Stomach (tissue), 9 donors: ENCODE measurements around the gene ATP9B. TPM values are rescaled to one million over a fixed set of nuclear protein-coding genes. Genes with fewer than 3 reads are reported as not detected.

ENCODE experiments used
- DNase-seq, 2 donors: peaks; one replicate each; pipeline versions ENCODE4 v3.0.0 to v3.0.0-alpha.2; 2013 to 2019
- H3K27ac ChIP-seq, 5 donors: fragments of 200-600 bp in 4 of 5; sonication (generic) in 4 of 5; one replicate each; pipeline ENCODE4 v1.5.1; 2013 to 2019; ENCODE audit warnings: mild to moderate bottlenecking in 1 of 5, moderate library complexity in 1 of 5
- H3K27me3 ChIP-seq, 3 donors: fragments of 200-600 bp; sonication (generic); one replicate each; pipeline ENCODE4 v1.5.1; 2017 to 2019; ENCODE audit warnings: mixed run types in 1 of 3
- H3K36me3 ChIP-seq, 4 donors: fragments of 200-600 bp; sonication (generic); 1 replicate in 3 of 4; 2 replicates in 1 of 4; pipeline ENCODE4 v1.5.1; 2016 to 2019
- H3K4me1 ChIP-seq, 4 donors: fragments of 200-600 bp; sonication (generic); one replicate each; pipeline ENCODE4 v1.5.1; 2016 to 2019
- H3K4me3 ChIP-seq, 4 donors: fragments of 200-600 bp; sonication (generic) in 3 of 4; one replicate each; pipeline ENCODE4 v1.5.1; 2016 to 2019; ENCODE audit warnings: mild to moderate bottlenecking in 1 of 4
- H3K9me3 ChIP-seq, 4 donors: fragments of 200-600 bp; sonication (generic); one replicate each; pipeline ENCODE4 v1.5.1; 2016 to 2019
- EP300 ChIP-seq: sonication (generic); formaldehyde crosslinking; IDR thresholded peaks from one replicate; pipeline ENCODE4 v1.6.1; 2017; ENCODE audit warnings: antibody characterized with exemption
- POLR2A ChIP-seq, 4 donors: fragments of 450-650 bp; IDR thresholded peaks; one replicate each; pipeline ENCODE4 v1.6.1; 2016; ENCODE audit warnings: antibody characterized with exemption in 4 of 4, control low read depth in 2 of 4, mild to moderate bottlenecking in 1 of 4, moderate library complexity in 1 of 4
- POLR2AphosphoS5 ChIP-seq, 3 donors: sonication (generic); formaldehyde crosslinking; IDR thresholded peaks; one replicate each; pipeline ENCODE4 v1.6.1; 2016; ENCODE audit warnings: antibody characterized with exemption in 3 of 3
- WGBS, 5 donors: extraction: QIAGEN DNeasy Blood & Tissue Kit in 3 of 5; methylation state at CpG; one replicate each; pipeline versions ENCODE4 v1.1.5 to v1.1.7; 2013 to 2018; 5-methylcytosine and 5-hydroxymethylcytosine counted together
- intact Hi-C: fragments of 100-400 bp; cut with DNase I; formaldehyde crosslinking; loops from one replicate; pipeline ENCODE4 v1.15.1; 2023; ENCODE audit warnings: low total_unique reads
- polyA plus RNA-seq, 3 donors: library from polyadenylated mRNA; stranded (reverse); fragments of 200-250 nt; gene quantifications; one replicate each; pipeline ENCODE4 v1.2.3, GENCODE V29; 2013
- total RNA-seq, 5 donors: library from RNA; depleted of rRNA; stranded (reverse); fragments of >200 nt; gene quantifications; one replicate each; pipeline versions ENCODE4 v1.1.0 to v1.2.3, GENCODE V29; 2014 to 2016
- TF ChIP-seq, protein P1 (sequence below), 7 experiments: fragments of 450-650 bp in 4 of 7; fragments of 200-600 bp in 3 of 7; sonication (generic) in 3 of 7; IDR thresholded peaks; one replicate each; pipeline ENCODE4 v1.5.1; 2016 to 2019; ENCODE audit warnings: antibody characterized with exemption in 7 of 7, control low read depth in 2 of 7, mild to moderate bottlenecking in 1 of 7
- donor health status: healthy with polysubstance abuse.
- donor health status: Bipolar disorder and iron deficiency.
- donor health status: healthy.

ATP9B gene
- total and polyA plus RNA-seq, 8 donors, result 10.6 to 128 (median 34.9) TPM

DNA sequence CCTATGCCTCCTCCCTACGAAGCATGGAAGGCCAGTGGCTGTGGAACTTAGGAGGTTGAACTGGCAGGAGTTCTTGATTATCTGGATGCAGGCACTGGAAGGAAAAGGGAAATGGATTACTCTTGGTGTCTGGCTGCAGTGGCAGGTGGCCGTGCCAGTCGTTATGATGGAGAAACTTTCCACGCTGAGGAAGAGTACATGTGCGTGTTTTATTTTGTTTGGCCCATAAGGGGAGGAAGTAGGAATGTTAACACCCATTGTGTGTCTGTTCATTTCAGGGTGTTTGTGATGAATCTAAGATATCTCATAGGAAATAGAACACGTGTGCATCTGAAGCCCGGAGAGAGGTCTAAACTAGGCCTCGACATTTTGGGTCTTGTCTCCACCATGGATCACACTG, 203.7 kb downstream of the ATP9B start:
- H3K4me3 ChIP-seq, result no peak overlapping the region
- intact Hi-C loops, result no loop called here
- no peak overlapping the region for H3K27ac ChIP-seq
- no peak for DNase-seq
- peaks cover 0 to 3% (median 0%) of the 10 kb centered on the region in 4 donors for H3K4me1 ChIP-seq
- H3K36me3 ChIP-seq, result peaks cover 6 to 44% (median 29%) of the 10 kb centered on the region in 4 donors
- no peaks in the 10 kb centered on the region for H3K9me3 ChIP-seq
- no peaks in the 10 kb centered on the region for H3K27me3 ChIP-seq
- TF ChIP-seq EP300 (no peak), POLR2AphosphoS5 (IDR thresholded peaks at IDR 0.05) (no peak), POLR2A (IDR thresholded peaks at IDR 0.05) (no peak)
- TF ChIP-seq, protein P1, sequence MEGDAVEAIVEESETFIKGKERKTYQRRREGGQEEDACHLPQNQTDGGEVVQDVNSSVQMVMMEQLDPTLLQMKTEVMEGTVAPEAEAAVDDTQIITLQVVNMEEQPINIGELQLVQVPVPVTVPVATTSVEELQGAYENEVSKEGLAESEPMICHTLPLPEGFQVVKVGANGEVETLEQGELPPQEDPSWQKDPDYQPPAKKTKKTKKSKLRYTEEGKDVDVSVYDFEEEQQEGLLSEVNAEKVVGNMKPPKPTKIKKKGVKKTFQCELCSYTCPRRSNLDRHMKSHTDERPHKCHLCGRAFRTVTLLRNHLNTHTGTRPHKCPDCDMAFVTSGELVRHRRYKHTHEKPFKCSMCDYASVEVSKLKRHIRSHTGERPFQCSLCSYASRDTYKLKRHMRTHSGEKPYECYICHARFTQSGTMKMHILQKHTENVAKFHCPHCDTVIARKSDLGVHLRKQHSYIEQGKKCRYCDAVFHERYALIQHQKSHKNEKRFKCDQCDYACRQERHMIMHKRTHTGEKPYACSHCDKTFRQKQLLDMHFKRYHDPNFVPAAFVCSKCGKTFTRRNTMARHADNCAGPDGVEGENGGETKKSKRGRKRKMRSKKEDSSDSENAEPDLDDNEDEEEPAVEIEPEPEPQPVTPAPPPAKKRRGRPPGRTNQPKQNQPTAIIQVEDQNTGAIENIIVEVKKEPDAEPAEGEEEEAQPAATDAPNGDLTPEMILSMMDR (IDR thresholded peaks at IDR 0.05), result no peak
- 81 to 92% (median 91%) methylated on average over 8 of the region's 8 CpGs for WGBS, 5 donors

DNA sequence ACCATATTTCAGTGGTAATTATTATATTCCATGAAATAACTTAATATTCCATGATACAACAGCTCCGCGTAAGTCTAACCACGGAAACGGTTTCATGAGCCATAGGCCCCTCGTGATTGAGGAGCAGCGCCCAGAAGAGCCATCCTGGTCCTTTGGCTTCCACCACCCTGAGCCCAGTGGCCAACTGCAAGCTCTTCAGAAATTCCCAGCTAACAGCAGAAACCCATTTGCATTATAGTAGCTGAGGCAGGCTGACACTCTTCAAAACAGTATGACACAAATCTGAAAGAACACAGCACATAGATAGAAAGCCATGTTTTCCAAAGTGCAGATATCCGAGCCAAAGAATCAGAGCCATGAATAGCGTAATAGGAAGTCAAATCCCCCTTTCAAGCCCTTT, 205.6 kb downstream of the ATP9B start:
- Histone ChIP-seq H3K27ac (no peak overlapping the region), H3K4me1 (peaks cover 0 to 3% (median 0%) of the 10 kb centered on the region in 4 donors), H3K9me3 (no peaks in the 10 kb centered on the region), H3K27me3 (no peaks in the 10 kb centered on the region), H3K4me3 (no peak overlapping the region), H3K36me3 (peaks cover 6 to 48% (median 39%) of the 10 kb centered on the region in 4 donors)
- TF ChIP-seq EP300 (no peak), POLR2AphosphoS5 (IDR thresholded peaks at IDR 0.05) (no peak), POLR2A (IDR thresholded peaks at IDR 0.05) (no peak)
- TF ChIP-seq, protein P1 (IDR thresholded peaks at IDR 0.05), result no peak
- DNase-seq, result no peak
- 90 to 98% (median 94%) methylated on average over 8 of the region's 8 CpGs for WGBS, 5 donors
- intact Hi-C loops, result no loop called here

DNA sequence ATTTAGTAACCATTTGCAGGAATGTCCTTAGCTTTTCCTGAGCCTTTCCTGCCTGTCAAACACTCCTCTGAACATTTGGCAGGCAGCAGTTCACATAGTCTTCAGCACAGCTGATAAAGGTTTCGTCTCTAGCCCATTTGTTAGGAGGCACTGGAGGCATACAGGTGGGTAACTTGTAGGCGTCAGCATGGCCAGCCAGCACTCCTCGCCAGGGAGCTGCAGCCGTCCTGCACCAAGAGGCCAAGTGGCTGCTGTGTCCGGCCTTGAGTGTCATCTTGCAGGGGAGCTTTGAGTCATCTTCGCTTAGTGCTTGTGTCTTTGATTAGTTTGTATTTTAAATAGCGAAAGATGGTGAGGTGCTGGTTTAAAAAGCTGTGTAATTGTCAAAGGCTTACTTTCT, 206.3 kb downstream of the ATP9B start:
- intact Hi-C loops, result no loop called here
- Histone ChIP-seq H3K9me3 (no peaks in the 10 kb centered on the region), H3K36me3 (peaks cover 6 to 43% (median 37%) of the 10 kb centered on the region in 4 donors), H3K4me3 (no peak overlapping the region), H3K4me1 (peaks cover 0 to 3% (median 0%) of the 10 kb centered on the region in 4 donors), H3K27ac (no peak overlapping the region), H3K27me3 (no peaks in the 10 kb centered on the region)
- 83 to 94% (median 93%) methylated on average over 5 to 7 of the region's 7 CpGs for WGBS, 5 donors
- no peak for DNase-seq
- TF ChIP-seq, protein P1 (IDR thresholded peaks at IDR 0.05), result no peak
- TF ChIP-seq POLR2AphosphoS5 (IDR thresholded peaks at IDR 0.05) (no peak), POLR2A (IDR thresholded peaks at IDR 0.05) (no peak), EP300 (no peak)

DNA sequence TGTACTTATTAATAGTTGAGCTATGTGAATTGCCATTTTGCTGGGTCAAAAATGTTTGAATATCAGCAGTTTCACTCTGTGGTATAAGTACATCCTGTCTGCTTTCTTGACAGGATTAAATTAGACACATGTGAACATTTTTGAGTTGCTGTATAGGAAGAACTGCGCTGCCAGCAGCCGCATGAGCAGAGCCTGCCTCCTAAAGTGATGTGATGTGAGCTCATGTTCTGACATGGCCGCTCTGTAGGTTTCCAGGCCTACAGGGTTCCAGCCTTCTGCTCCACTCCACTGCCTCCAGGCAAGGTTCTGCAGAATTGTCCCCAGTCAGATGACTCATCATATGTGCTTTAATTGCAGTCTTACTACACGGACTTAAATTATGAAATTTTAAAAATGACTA, 206.8 kb downstream of the ATP9B start:
- DNase-seq, result no peak
- H3K4me3 ChIP-seq, result no peak overlapping the region
- no peak overlapping the region for H3K27ac ChIP-seq
- H3K27me3 ChIP-seq, result no peaks in the 10 kb centered on the region
- H3K9me3 ChIP-seq, result no peaks in the 10 kb centered on the region
- WGBS, 5 donors, result 88 to 95% (median 90%) methylated on average over 4 of the region's 4 CpGs
- TF ChIP-seq, protein P1 (IDR thresholded peaks at IDR 0.05), result no peak
- TF ChIP-seq EP300 (no peak), POLR2A (IDR thresholded peaks at IDR 0.05) (no peak), POLR2AphosphoS5 (IDR thresholded peaks at IDR 0.05) (no peak)
- H3K4me1 ChIP-seq, result peaks cover 0 to 3% (median 0%) of the 10 kb centered on the region in 4 donors
- intact Hi-C loops, result no loop called here
- H3K36me3 ChIP-seq, result peaks cover 6 to 43% (median 35%) of the 10 kb centered on the region in 4 donors
